GM12878 (cell line): Measurements from ENCODE around the gene ARHGAP32. TPM values are rescaled to one million over a fixed set of nuclear protein-coding genes. Genes with fewer than 3 reads are reported as not detected.

Experiments
- ATAC-seq: fragments of 200-7000 bp; cut with Tn5 transposase; 3 replicates; pipeline ENCODE4 v1.9.1; 2020; ENCODE audit warnings: mild to moderate bottlenecking, moderate library complexity
- BruUV-seq: library from RNA; stranded (reverse); fragments of 400-500 nt; replicated peaks from 2 replicates; lab custom pipeline; 2021; lab: Mats Ljungman, UMichigan
- CTCF ChIA-PET: fragments of 300-600 bp; sonication (Branson Sonifier 250); formaldehyde crosslinking; extraction: SDS; loops from one replicate; lab custom pipeline; 2021; ENCODE audit warnings: inconsistent platforms; lab: Yijun Ruan, JAX
- POLR2A ChIA-PET: fragments of 350-600 bp; formaldehyde crosslinking; extraction: SDS; loops from one replicate; lab custom pipeline; 2021; ENCODE audit warnings: inconsistent platforms; lab: Charles Lee
- RAD21 ChIA-PET: fragments of 300-600 bp; sonication (Branson Sonifier 250); formaldehyde crosslinking; loops from one replicate; lab custom pipeline; 2023; ENCODE audit warnings: antibody characterized with exemption; ENCODE audit not compliant: unreplicated experiment; lab: Charles Lee
- SMC1A ChIA-PET: fragments of 300-600 bp; sonication (Branson Sonifier 250); formaldehyde crosslinking; loops from one replicate; lab custom pipeline; 2023; ENCODE audit not compliant: unreplicated experiment, uncharacterized antibody; lab: Charles Lee
- DNase-seq: peaks from one replicate; pipeline ENCODE4 v3.0.0-alpha.2; 2011; ENCODE audit warnings: low read depth, low spot score
- FAIRE-seq: peaks from 3 replicates; lab custom pipeline; 2011; peaks lifted over from hg19 to GRCh38; lab: Jason Lieb, UNC
- H2AFZ ChIP-seq: 2 replicates; pipeline ENCODE4 v1.6.0; 2011; ENCODE audit warnings: low read depth, low read length, control low read depth; ENCODE audit not compliant: control insufficient read depth
- H3K27ac ChIP-seq: 2 replicates; pipeline ENCODE4 v1.5.1; 2011; ENCODE audit warnings: control low read depth; ENCODE audit not compliant: control insufficient read depth, insufficient read depth
- H3K27me3 ChIP-seq, 2 experiments: replicated peaks in 1 of 2; 2 replicates each; pipeline versions ENCODE4 v1.6.0 to v1.6.1; 2011; ENCODE audit warnings: low read length in 1 of 2; ENCODE audit not compliant: control insufficient read depth in 2 of 2, insufficient read depth in 2 of 2
- H3K36me3 ChIP-seq, 2 experiments: 2 replicates each; pipeline ENCODE4 v1.5.1; 2011; ENCODE audit warnings: low read length in 1 of 2; ENCODE audit not compliant: control insufficient read depth in 2 of 2, insufficient read depth in 2 of 2
- H3K4me1 ChIP-seq: 2 replicates; pipeline ENCODE4 v1.6.1; 2011; ENCODE audit warnings: mild to moderate bottlenecking, low read length, moderate library complexity, mixed read lengths; ENCODE audit not compliant: control insufficient read depth, insufficient read depth
- H3K4me2 ChIP-seq: 2 replicates; pipeline ENCODE4 v1.6.0; 2011; ENCODE audit warnings: control low read depth; ENCODE audit not compliant: control insufficient read depth, insufficient read depth
- H3K4me3 ChIP-seq: fragments of 200-600 bp; sonication (generic); 2 replicates; pipeline ENCODE4 v1.5.1; 2016
- H3K79me2 ChIP-seq: 2 replicates; pipeline ENCODE4 v1.6.0; 2011; ENCODE audit warnings: low read length; ENCODE audit not compliant: control insufficient read depth, insufficient read depth
- H3K9ac ChIP-seq: 2 replicates; pipeline ENCODE4 v1.8.0; 2011; ENCODE audit warnings: low read length, control low read depth, mixed read lengths; ENCODE audit not compliant: control insufficient read depth, insufficient read depth
- H3K9me3 ChIP-seq: replicated peaks from 3 replicates; pipeline ENCODE4 v1.5.1; 2011; ENCODE audit warnings: mild to moderate bottlenecking, low read length; ENCODE audit not compliant: control insufficient read depth, insufficient read depth
- H4K20me1 ChIP-seq: 2 replicates; pipeline ENCODE4 v1.6.0; 2011; ENCODE audit not compliant: control insufficient read depth, insufficient read depth
- EP300 ChIP-seq, 2 experiments: fragments of 150-350 bp in 1 of 2; IDR thresholded peaks; 2 replicates each; pipeline ENCODE4 v1.6.1; 2011 to 2012; ENCODE audit warnings: low read depth in 2 of 2, low read length in 2 of 2, borderline replicate concordance in 1 of 2, improper control_type of control experiment in 1 of 2, inconsistent platforms in 1 of 2; ENCODE audit not compliant: control insufficient read depth in 1 of 2
- HDAC6 ChIP-seq: fragments of 200-600 bp; sonication (generic); IDR thresholded peaks from one replicate; pipeline ENCODE4 v1.8.0; 2017; ENCODE audit warnings: antibody characterized with exemption; ENCODE audit not compliant: unreplicated experiment
- IKZF2 ChIP-seq, 2 experiments: fragments of 450-650 bp; IDR thresholded peaks; 2 replicates each; pipeline ENCODE4 v1.6.1; 2017; ENCODE audit warnings: mild to moderate bottlenecking in 2 of 2, moderate library complexity in 2 of 2
- KDM1A ChIP-seq: fragments of 200-600 bp; sonication (generic); IDR thresholded peaks from 2 replicates; pipeline ENCODE4 v1.6.1; 2016; ENCODE audit warnings: borderline replicate concordance
- MEF2B ChIP-seq: fragments of 450-650 bp; IDR thresholded peaks from 2 replicates; pipeline ENCODE4 v1.6.1; 2018; ENCODE audit warnings: mild to moderate bottlenecking, moderate library complexity; ENCODE audit not compliant: partially characterized antibody, poor library complexity, severe bottlenecking
- MXI1 ChIP-seq: fragments of 150-350 bp; IDR thresholded peaks from 2 replicates; pipeline ENCODE4 v1.6.1; 2011; ENCODE audit warnings: low read depth, mild to moderate bottlenecking, inconsistent platforms, low read length, improper control_type of control experiment
- POLR2A ChIP-seq: IDR thresholded peaks from 2 replicates; pipeline ENCODE4 v1.6.1; 2011; ENCODE audit warnings: low read depth, mild to moderate bottlenecking, low read length
- SIX5 ChIP-seq: IDR thresholded peaks from 2 replicates; pipeline ENCODE4 v1.6.1; 2011; ENCODE audit warnings: mild to moderate bottlenecking, low read depth, low read length, moderate library complexity; ENCODE audit not compliant: severe bottlenecking
- TARDBP ChIP-seq: IDR thresholded peaks from 2 replicates; pipeline ENCODE4 v1.6.1; 2016; ENCODE audit warnings: borderline replicate concordance
- WGBS: methylation state at CpG from one replicate; pipeline ENCODE4 v1.1.6; 2016; ENCODE audit warnings: low lambda C conversion rate; ENCODE audit not compliant: insufficient replicate concordance, insufficient coverage; ENCODE audit errors: missing lambda C conversion rate; 5-methylcytosine and 5-hydroxymethylcytosine counted together
- in situ Hi-C: fragments of 300-500 bp; cut with MboI; formaldehyde crosslinking; loops from 9 replicates; pipeline ENCODE4 v1.14.3; 2018; ENCODE audit warnings: mixed read lengths
- intact Hi-C: fragments of 100-400 bp; cut with micrococcal nuclease; formaldehyde crosslinking; loops from one replicate; pipeline ENCODE4 v1.14.2; 2022; ENCODE audit not compliant: unreplicated experiment
- polyA plus RNA-seq, 11 experiments: library from polyadenylated mRNA; depleted of rRNA in 4 of 11; unstranded in 6 of 11; stranded (reverse) in 5 of 11; fragments of >200 nt; fragmentation: Nextera tagmentation in 4 of 11; fragmentation: Illumina TruSeq in 1 of 11; extraction: Ambion mirVana in 4 of 11; extraction: Trizol in 1 of 11; gene quantifications; 1 replicate in 1 of 11; 2 replicates in 10 of 11; pipeline versions ENCODE4 v1.2.1 to v1.2.3, GENCODE V29; 2011 to 2016; ENCODE audit warnings: inconsistent platforms in 2 of 11, missing spikeins in 2 of 11, low read depth in 1 of 11
- total RNA-seq, 4 experiments: library from RNA; depleted of rRNA in 3 of 4; stranded (reverse); fragments of >200 nt in 3 of 4; fragmentation: Illumina TruSeq in 1 of 4; extraction: Trizol in 1 of 4; gene quantifications; 2 replicates each; pipeline versions ENCODE4 v1.2.1 to v1.2.3, GENCODE V29; 2013 to 2021
- TF ChIP-seq, protein P1 (sequence below): fragments of 450-650 bp; formaldehyde crosslinking; IDR thresholded peaks from 2 replicates; pipeline ENCODE4 v1.5.0; 2022; ENCODE audit warnings: mild to moderate bottlenecking, missing genetic modification characterization

The ARHGAP32 gene
- total and polyA plus RNA-seq, 10 of the 15 experiments (the other 5 are each of a cell fraction or from before 2014, with no cell fraction given): under 0.01 to 0.46 (median 0.12) TPM; not detected in 1

DNA sequence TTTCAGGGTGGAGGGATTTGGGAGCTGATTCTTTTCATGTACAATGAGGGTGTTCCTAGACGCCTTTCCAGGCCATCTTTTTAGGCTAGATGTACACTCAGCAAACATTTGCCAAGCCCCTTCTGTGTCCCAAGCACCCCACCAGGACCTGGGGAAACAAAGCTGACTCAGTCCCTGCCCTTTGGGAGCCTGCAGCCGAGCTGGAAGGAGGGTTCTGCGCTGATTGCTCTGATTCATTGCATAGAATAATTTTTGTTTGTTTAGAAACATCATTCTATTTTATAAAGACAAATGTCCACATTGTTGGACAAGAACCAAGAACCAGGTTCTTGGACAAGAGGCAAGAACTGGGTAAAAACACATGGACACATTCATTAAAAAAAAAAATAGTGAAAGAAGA is 266.1 kb downstream of the ARHGAP32 start:
- ChIA-PET CTCF (interaction anchor here (1.0 to 2.1 kb wide), 3 partner anchors 14 to 31 kb away, joined by 3 to 6 read pairs (median 4); no protein-coding TSS in a partner anchor), SMC1A (no interaction called here)
- no peak for DNase-seq

More for the DNA sequence above, 266.1 kb downstream of the ARHGAP32 start:
- WGBS: 20% methylated on average over 3 of the region's 3 CpGs
- RAD21 ChIA-PET: interaction anchor here (1.0 kb wide), 1 partner anchor 30 kb away, joined by 3 read pairs; no protein-coding TSS in a partner anchor
- H3K27ac ChIP-seq: no peak overlapping the region
- no peak overlapping the region for H3K9ac ChIP-seq
- H4K20me1 ChIP-seq: no peaks in the 10 kb centered on the region
- no peaks in the 10 kb centered on the region for H3K79me2 ChIP-seq
- no peak for TF ChIP-seq TARDBP
- no peak for TF ChIP-seq MXI1
- no peak for TF ChIP-seq IKZF2 (IDR thresholded peaks at IDR 0.05)
- no peak for TF ChIP-seq HDAC6
- no peak for TF ChIP-seq SIX5
- TF ChIP-seq, protein P1, sequence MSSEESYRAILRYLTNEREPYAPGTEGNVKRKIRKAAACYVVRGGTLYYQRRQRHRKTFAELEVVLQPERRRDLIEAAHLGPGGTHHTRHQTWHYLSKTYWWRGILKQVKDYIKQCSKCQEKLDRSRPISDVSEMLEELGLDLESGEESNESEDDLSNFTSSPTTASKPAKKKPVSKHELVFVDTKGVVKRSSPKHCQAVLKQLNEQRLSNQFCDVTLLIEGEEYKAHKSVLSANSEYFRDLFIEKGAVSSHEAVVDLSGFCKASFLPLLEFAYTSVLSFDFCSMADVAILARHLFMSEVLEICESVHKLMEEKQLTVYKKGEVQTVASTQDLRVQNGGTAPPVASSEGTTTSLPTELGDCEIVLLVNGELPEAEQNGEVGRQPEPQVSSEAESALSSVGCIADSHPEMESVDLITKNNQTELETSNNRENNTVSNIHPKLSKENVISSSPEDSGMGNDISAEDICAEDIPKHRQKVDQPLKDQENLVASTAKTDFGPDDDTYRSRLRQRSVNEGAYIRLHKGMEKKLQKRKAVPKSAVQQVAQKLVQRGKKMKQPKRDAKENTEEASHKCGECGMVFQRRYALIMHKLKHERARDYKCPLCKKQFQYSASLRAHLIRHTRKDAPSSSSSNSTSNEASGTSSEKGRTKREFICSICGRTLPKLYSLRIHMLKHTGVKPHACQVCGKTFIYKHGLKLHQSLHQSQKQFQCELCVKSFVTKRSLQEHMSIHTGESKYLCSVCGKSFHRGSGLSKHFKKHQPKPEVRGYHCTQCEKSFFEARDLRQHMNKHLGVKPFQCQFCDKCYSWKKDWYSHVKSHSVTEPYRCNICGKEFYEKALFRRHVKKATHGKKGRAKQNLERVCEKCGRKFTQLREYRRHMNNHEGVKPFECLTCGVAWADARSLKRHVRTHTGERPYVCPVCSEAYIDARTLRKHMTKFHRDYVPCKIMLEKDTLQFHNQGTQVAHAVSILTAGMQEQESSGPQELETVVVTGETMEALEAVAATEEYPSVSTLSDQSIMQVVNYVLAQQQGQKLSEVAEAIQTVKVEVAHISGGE (CRISPR knock-in tag): no peak
- no peak for TF ChIP-seq EP300 (IDR thresholded peaks at IDR 0.05; ENCODE audit: borderline replicate concordance in 1 of 2, control insufficient read depth in 1 of 2, low read depth in 2 of 2, low read length in 2 of 2)
- no peak for TF ChIP-seq KDM1A
- TF ChIP-seq MEF2B: no peak
- TF ChIP-seq POLR2A: no peak
- FAIRE-seq (no peak), ATAC-seq (no peak)
- in situ Hi-C loops: no loop called here
- no peaks in the 10 kb centered on the region for H3K9me3 ChIP-seq
- intact Hi-C loops: no loop called here
- no peaks in the 10 kb centered on the region for H3K27me3 ChIP-seq
- H3K4me1 ChIP-seq: peaks cover 5% of the 10 kb centered on the region
- H3K4me2 ChIP-seq: no peak overlapping the region
- H3K36me3 ChIP-seq: no peaks in the 10 kb centered on the region
- no peak overlapping the region for H2AFZ ChIP-seq
- POLR2A ChIA-PET: interaction anchor here (0.7 kb wide), 1 partner anchor 769 kb away, joined by 5 read pairs; no protein-coding TSS in a partner anchor
- no peak overlapping the region for H3K4me3 ChIP-seq
- BruUV-seq: no TSS peak
